Epithelial cell of esophagus (primary cell): Measurements from ENCODE around the gene SECISBP2.

Experiments used
- DNase-seq: peaks from one replicate; pipeline ENCODE4 v3.0.0; 2010; ENCODE audit warnings: low read depth
- H3K4me3 ChIP-seq: 2 replicates; pipeline ENCODE4 v1.5.1; 2011; ENCODE audit warnings: mild to moderate bottlenecking, low read length, control low read depth
- TF ChIP-seq, protein P1 (sequence below): IDR thresholded peaks from 2 replicates; pipeline ENCODE4 v1.5.1; 2011; ENCODE audit warnings: low read depth, mild to moderate bottlenecking, low read length, control low read depth, inconsistent platforms; ENCODE audit not compliant: insufficient read depth; ENCODE audit errors: missing control alignments

SECISBP2 gene

DNA sequence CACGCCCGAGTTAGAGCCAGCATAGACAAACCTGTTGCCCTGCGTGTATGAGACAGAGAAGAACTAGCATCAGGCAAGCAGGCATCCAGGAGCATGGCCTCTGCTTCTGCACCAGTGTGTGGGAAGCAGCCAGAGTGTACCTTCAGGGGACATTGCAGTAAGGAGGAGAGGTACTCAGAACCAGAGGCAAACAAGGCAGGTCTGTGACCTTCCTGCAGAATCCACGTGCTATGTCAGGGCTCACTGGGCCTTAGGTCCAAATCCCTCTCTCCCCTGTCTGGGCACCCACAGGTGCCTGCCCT is 63.0 kb downstream of the SECISBP2 start:
- H3K4me3 ChIP-seq: no peak overlapping the region
- TF ChIP-seq, protein P1, sequence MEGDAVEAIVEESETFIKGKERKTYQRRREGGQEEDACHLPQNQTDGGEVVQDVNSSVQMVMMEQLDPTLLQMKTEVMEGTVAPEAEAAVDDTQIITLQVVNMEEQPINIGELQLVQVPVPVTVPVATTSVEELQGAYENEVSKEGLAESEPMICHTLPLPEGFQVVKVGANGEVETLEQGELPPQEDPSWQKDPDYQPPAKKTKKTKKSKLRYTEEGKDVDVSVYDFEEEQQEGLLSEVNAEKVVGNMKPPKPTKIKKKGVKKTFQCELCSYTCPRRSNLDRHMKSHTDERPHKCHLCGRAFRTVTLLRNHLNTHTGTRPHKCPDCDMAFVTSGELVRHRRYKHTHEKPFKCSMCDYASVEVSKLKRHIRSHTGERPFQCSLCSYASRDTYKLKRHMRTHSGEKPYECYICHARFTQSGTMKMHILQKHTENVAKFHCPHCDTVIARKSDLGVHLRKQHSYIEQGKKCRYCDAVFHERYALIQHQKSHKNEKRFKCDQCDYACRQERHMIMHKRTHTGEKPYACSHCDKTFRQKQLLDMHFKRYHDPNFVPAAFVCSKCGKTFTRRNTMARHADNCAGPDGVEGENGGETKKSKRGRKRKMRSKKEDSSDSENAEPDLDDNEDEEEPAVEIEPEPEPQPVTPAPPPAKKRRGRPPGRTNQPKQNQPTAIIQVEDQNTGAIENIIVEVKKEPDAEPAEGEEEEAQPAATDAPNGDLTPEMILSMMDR: no peak
- no peak for DNase-seq

DNA sequence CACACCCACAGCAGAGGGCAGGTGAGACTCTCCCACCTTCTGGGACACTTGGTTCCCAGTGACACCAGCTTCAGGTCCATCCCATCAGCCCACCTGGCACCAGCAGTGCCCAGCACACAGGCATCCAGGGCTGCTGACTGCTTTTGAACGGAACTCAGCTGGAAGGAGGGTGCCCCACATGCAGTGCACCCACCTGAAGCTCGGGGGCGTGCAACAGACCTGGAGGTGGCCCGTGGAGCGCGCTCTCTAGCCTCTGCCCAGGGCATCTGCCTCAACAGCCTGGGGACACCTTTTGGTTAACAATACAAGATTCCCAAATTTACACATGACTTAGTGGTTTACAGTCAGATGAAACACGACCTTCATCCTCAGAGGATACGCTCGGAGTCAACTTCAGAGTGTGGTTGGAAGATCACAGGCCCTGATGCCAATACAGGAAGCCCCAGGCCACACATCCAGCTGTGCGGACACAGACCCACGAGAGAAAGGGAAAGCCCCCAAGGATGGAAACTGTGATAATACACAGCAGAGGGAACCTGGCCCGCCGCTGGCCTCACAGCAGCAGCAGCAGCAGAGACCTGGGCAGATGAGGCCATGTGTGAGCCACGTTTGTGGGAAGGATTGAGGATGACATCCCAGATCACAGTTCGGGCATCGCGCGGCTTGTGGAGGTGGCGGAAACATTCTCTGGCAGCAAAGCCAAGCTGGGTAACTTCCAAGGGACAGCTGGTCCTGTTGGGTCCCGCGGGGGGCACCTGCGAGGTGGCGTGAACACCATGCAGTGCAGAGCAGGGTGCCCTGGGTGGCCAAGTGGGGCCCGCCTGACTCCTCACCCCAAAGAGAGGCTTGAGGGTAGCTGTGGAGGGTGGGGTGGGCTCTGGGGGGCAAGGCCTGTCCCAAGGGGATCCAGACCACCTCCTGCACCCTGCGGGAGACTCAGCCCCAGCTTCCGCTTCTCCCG is 64.0 kb downstream of the SECISBP2 start:
- DNase-seq: no peak
- TF ChIP-seq, protein P1: no peak
- H3K4me3 ChIP-seq: no peak overlapping the region

- no peak overlapping the region for H3K4me3 ChIP-seq
Observed at GRCh38 chr9:89383030-89383720, 64.9 kb downstream of the SECISBP2 start.

DNA sequence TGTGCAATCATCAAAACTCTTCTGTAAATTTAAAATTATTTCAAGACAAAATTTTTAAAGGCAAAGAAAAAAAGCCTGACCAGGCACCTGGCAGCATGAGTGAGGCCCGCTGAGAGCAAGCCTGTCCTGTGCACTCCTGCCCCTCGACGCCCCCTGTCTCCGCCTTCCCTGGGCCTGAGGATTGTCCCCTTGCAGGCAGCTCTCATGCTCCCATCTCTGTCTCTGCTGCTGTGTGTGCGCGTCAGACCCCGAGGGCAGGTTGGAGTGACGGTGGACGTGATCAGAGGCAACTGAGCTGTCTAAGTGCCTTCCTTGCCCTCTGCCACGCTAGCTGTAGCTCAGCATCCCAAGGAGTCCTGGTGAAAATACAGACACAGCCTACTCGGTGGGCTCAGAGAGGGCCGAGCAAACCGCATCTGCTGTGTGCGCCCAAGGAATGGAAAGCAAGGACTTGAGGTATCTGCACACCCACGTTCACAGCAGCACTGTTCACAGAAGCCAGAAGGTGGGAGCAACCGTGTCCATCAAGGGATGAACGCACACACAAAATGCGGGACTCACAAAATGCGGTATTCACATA is 65.5 kb downstream of the SECISBP2 start:
- no peak for DNase-seq
- TF ChIP-seq, protein P1: no peak

More at GRCh38 chr9:89383030-89383720, 64.9 kb downstream of the SECISBP2 start:
- TF ChIP-seq, protein P1: no peak
- DNase-seq: no peak

GRCh38 chr9:89384783-89385182 is 66.5 kb downstream of the SECISBP2 start:
- no peak for DNase-seq
- TF ChIP-seq, protein P1: no peak
- H3K4me3 ChIP-seq: no peak overlapping the region

More for the DNA sequence above, 65.5 kb downstream of the SECISBP2 start:
- no peak overlapping the region for H3K4me3 ChIP-seq

DNA sequence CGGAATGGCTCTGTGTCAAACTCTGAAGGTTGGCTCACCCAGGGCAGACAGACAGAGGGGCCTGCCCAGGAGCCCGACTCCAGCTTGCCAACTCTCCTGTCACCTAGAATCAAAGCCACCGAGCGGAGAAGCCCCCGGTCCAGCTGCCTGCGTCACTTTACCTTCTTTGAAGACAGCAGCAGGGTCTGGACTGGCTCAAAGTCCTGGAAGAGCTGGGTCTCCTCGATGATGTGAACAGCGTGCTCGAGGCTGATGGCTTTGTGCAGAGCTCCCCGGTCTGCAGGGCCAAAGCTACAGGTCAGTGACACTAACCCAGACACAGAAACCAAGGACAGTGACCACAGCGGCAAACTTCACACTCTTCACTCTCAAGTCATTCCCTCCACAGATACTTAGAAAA is 67.9 kb downstream of the SECISBP2 start:
- TF ChIP-seq, protein P1: no peak
- no peak for DNase-seq
- H3K4me3 ChIP-seq: no peak overlapping the region
